Measurements from ENCODE around the gene BRD1. TPM values are rescaled to one million over a fixed set of nuclear protein-coding genes. Genes with fewer than 3 reads are reported as not detected.

Gene BRD1
- total and polyA plus RNA-seq, 2 experiments from 2014 or later, result 12.3 to 33.8 TPM

DNA sequence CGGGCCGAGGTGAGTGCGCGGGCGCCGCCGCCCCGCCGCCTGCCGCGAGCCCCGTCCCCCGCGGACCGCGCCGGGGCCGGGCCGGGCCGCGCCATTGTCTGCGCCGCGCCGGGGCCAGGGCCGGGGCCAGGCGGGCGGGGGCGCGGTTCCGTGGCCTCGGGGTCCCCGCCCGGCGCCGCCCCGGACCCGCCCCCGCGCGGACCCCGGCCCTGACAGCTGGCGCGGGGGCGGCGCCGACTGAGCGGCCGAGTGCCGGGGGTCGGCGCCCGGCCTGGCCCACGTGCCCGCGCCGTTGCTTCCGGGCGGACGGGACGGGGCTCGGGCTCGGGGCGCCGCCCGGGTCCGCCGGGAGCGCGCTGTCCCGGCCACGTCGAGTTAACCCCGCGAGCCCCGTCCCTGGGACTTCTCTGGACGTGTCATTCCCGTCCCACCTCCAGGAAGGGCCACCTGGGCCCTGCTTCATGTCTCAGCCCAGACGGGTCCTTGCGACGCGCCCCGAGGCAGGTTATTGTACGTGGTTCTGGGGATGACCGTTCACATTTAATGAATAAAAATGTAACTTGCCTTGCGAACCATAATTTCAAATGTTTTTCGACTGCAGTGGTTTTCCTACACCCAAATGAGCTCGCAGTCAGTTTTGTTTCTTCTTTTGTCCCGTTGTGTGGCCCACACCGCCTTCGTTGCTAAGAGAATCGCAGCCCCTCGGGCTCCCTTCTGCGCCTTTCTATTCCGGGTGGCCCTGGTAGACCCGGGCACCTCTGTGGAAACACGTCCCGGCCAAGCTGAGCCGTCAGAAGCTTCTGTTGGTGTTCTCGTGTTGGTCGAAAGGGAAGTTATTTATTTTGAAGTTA lies 26.5 kb upstream of the BRD1 start:
- no peaks in the 10 kb centered on the region; the same call in 2 of the 3 replicates for H3K36me3 Mint-ChIP-seq (ENCODE audit: low read depth)
- H3K27ac ChIP-seq (ENCODE audit: low read depth), result no peak overlapping the region
- no peaks in the 10 kb centered on the region for H3K9me2 ChIP-seq (ENCODE audit: insufficient read depth)
- H3K4me3 ChIP-seq, result peak overlapping the region; percentile 88
- peaks cover 45% of the 10 kb centered on the region for H3K27me3 Mint-ChIP-seq (ENCODE audit: insufficient read depth, low read depth, poor library complexity)
- peak overlapping the region; percentile 83 for H3K4me3 Mint-ChIP-seq
- peak overlapping the region; percentile 63 for H3K27ac Mint-ChIP-seq
- no peaks in the 10 kb centered on the region for H3K36me3 ChIP-seq (ENCODE audit: insufficient read depth)
- H3K27me3 ChIP-seq (ENCODE audit: insufficient read depth), result peaks cover 40% of the 10 kb centered on the region
- peak; percentile 5; the same call in 1 of the 3 replicates for ATAC-seq
- H4K20me1 ChIP-seq (replicated peaks; ENCODE audit: insufficient read depth), result peaks cover 30% of the 10 kb centered on the region
- peaks cover 23% of the 10 kb centered on the region for H3K4me1 Mint-ChIP-seq
- peaks cover 18% of the 10 kb centered on the region for H3K4me1 ChIP-seq (ENCODE audit: insufficient read depth)
- TF ChIP-seq, protein P1, sequence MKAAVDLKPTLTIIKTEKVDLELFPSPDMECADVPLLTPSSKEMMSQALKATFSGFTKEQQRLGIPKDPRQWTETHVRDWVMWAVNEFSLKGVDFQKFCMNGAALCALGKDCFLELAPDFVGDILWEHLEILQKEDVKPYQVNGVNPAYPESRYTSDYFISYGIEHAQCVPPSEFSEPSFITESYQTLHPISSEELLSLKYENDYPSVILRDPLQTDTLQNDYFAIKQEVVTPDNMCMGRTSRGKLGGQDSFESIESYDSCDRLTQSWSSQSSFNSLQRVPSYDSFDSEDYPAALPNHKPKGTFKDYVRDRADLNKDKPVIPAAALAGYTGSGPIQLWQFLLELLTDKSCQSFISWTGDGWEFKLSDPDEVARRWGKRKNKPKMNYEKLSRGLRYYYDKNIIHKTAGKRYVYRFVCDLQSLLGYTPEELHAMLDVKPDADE (IDR thresholded peaks at IDR 0.05), result no peak
- TF ChIP-seq, protein P2, sequence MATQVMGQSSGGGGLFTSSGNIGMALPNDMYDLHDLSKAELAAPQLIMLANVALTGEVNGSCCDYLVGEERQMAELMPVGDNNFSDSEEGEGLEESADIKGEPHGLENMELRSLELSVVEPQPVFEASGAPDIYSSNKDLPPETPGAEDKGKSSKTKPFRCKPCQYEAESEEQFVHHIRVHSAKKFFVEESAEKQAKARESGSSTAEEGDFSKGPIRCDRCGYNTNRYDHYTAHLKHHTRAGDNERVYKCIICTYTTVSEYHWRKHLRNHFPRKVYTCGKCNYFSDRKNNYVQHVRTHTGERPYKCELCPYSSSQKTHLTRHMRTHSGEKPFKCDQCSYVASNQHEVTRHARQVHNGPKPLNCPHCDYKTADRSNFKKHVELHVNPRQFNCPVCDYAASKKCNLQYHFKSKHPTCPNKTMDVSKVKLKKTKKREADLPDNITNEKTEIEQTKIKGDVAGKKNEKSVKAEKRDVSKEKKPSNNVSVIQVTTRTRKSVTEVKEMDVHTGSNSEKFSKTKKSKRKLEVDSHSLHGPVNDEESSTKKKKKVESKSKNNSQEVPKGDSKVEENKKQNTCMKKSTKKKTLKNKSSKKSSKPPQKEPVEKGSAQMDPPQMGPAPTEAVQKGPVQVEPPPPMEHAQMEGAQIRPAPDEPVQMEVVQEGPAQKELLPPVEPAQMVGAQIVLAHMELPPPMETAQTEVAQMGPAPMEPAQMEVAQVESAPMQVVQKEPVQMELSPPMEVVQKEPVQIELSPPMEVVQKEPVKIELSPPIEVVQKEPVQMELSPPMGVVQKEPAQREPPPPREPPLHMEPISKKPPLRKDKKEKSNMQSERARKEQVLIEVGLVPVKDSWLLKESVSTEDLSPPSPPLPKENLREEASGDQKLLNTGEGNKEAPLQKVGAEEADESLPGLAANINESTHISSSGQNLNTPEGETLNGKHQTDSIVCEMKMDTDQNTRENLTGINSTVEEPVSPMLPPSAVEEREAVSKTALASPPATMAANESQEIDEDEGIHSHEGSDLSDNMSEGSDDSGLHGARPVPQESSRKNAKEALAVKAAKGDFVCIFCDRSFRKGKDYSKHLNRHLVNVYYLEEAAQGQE (IDR thresholded peaks at IDR 0.05; ENCODE audit: unreplicated experiment), result no peak
- TF ChIP-seq EZH2phosphoT487 (IDR thresholded peaks at IDR 0.05; ENCODE audit: unreplicated experiment) (no peak), NANOG (IDR thresholded peaks at IDR 0.05; ENCODE audit: borderline replicate concordance) (no peak), POLR2AphosphoS5 (IDR thresholded peaks at IDR 0.05; ENCODE audit: low read depth) (no peak), ZNF331 (CRISPR knock-in tag; IDR thresholded peaks at IDR 0.05; ENCODE audit: low read depth) (no peak), JUNB (IDR thresholded peaks at IDR 0.05; ENCODE audit: unreplicated experiment) (no peak), ZNF114 (CRISPR knock-in tag; IDR thresholded peaks at IDR 0.05) (no peak), EZH2 (IDR thresholded peaks at IDR 0.05; ENCODE audit: low read depth, unreplicated experiment) (no peak), CREB1 (CRISPR knock-in tag; IDR thresholded peaks at IDR 0.05; ENCODE audit: low read depth) (no peak), STAT1 (IDR thresholded peaks at IDR 0.05; ENCODE audit: unreplicated experiment) (no peak)
- TF ChIP-seq, protein P3, sequence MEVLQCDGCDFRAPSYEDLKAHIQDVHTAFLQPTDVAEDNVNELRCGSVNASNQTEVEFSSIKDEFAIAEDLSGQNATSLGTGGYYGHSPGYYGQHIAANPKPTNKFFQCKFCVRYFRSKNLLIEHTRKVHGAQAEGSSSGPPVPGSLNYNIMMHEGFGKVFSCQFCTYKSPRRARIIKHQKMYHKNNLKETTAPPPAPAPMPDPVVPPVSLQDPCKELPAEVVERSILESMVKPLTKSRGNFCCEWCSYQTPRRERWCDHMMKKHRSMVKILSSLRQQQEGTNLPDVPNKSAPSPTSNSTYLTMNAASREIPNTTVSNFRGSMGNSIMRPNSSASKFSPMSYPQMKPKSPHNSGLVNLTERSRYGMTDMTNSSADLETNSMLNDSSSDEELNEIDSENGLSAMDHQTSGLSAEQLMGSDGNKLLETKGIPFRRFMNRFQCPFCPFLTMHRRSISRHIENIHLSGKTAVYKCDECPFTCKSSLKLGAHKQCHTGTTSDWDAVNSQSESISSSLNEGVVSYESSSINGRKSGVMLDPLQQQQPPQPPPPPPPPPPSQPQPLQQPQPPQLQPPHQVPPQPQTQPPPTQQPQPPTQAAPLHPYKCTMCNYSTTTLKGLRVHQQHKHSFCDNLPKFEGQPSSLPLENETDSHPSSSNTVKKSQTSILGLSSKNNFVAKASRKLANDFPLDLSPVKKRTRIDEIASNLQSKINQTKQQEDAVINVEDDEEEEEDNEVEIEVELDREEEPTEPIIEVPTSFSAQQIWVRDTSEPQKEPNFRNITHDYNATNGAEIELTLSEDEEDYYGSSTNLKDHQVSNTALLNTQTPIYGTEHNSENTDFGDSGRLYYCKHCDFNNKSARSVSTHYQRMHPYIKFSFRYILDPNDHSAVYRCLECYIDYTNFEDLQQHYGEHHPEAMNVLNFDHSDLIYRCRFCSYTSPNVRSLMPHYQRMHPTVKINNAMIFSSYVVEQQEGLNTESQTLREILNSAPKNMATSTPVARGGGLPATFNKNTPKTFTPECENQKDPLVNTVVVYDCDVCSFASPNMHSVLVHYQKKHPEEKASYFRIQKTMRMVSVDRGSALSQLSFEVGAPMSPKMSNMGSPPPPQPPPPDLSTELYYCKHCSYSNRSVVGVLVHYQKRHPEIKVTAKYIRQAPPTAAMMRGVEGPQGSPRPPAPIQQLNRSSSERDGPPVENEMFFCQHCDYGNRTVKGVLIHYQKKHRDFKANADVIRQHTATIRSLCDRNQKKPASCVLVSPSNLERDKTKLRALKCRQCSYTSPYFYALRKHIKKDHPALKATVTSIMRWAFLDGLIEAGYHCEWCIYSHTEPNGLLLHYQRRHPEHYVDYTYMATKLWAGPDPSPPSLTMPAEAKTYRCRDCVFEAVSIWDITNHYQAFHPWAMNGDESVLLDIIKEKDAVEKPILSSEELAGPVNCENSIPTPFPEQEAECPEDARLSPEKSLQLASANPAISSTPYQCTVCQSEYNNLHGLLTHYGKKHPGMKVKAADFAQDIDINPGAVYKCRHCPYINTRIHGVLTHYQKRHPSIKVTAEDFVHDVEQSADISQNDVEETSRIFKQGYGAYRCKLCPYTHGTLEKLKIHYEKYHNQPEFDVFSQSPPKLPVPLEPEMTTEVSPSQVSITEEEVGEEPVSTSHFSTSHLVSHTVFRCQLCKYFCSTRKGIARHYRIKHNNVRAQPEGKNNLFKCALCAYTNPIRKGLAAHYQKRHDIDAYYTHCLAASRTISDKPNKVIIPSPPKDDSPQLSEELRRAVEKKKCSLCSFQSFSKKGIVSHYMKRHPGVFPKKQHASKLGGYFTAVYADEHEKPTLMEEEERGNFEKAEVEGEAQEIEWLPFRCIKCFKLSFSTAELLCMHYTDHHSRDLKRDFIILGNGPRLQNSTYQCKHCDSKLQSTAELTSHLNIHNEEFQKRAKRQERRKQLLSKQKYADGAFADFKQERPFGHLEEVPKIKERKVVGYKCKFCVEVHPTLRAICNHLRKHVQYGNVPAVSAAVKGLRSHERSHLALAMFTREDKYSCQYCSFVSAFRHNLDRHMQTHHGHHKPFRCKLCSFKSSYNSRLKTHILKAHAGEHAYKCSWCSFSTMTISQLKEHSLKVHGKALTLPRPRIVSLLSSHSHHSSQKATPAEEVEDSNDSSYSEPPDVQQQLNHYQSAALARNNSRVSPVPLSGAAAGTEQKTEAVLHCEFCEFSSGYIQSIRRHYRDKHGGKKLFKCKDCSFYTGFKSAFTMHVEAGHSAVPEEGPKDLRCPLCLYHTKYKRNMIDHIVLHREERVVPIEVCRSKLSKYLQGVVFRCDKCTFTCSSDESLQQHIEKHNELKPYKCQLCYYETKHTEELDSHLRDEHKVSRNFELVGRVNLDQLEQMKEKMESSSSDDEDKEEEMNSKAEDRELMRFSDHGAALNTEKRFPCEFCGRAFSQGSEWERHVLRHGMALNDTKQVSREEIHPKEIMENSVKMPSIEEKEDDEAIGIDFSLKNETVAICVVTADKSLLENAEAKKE (CRISPR knock-in tag; IDR thresholded peaks at IDR 0.05), result no peak
- TF ChIP-seq, protein P4, sequence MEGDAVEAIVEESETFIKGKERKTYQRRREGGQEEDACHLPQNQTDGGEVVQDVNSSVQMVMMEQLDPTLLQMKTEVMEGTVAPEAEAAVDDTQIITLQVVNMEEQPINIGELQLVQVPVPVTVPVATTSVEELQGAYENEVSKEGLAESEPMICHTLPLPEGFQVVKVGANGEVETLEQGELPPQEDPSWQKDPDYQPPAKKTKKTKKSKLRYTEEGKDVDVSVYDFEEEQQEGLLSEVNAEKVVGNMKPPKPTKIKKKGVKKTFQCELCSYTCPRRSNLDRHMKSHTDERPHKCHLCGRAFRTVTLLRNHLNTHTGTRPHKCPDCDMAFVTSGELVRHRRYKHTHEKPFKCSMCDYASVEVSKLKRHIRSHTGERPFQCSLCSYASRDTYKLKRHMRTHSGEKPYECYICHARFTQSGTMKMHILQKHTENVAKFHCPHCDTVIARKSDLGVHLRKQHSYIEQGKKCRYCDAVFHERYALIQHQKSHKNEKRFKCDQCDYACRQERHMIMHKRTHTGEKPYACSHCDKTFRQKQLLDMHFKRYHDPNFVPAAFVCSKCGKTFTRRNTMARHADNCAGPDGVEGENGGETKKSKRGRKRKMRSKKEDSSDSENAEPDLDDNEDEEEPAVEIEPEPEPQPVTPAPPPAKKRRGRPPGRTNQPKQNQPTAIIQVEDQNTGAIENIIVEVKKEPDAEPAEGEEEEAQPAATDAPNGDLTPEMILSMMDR (conservative IDR thresholded peaks at IDR 0.05; ENCODE audit: low read depth in 2 of 2), result no peak
- H3K79me2 ChIP-seq (replicated peaks; ENCODE audit: insufficient read depth), result peaks cover 48% of the 10 kb centered on the region
- DNase-seq (ENCODE audit: low spot score), result peak; percentile 57
- no peaks in the 10 kb centered on the region for H3K9me3 Mint-ChIP-seq
- peak overlapping the region; percentile 95 for H3K4me2 ChIP-seq
- H2AFZ ChIP-seq, result no peak overlapping the region; the same call in 1 of the 2 replicates
- H3F3A ChIP-seq (replicated peaks; ENCODE audit: low read depth), result peaks cover 5% of the 10 kb centered on the region; the same call in 1 of the 2 replicates

Data from GM23338 (cell line).